SK-N-SH treated with all-trans-retinoic acid at 6 μM for 48 hours (cell line): Measurements from ENCODE around the gene PLA2G4B.

Source experiments
- ATAC-seq: fragments of 200-7000 bp; cut with Tn5 transposase; 3 replicates; pipeline ENCODE4 v1.9.1; 2020; ENCODE audit warnings: mild to moderate bottlenecking, moderate library complexity
- ARNTL ChIP-seq: fragments of 450-650 bp; formaldehyde crosslinking; IDR thresholded peaks from 2 replicates; pipeline ENCODE4 v1.5.0; 2020; ENCODE audit warnings: low read depth, mild to moderate bottlenecking, moderate library complexity, borderline replicate concordance
- BACH2 ChIP-seq: fragments of 250-450 bp; sonication (Bioruptor Pico); IDR thresholded peaks from 2 replicates; pipeline ENCODE4 v1.9.0; 2021; ENCODE audit warnings: mild to moderate bottlenecking, borderline replicate concordance
- CREB5 ChIP-seq: fragments of 250-450 bp; sonication (Bioruptor Pico); IDR thresholded peaks from 2 replicates; pipeline ENCODE4 v1.5.1; 2020; ENCODE audit warnings: low read depth, mild to moderate bottlenecking, moderate library complexity
- CSDC2 ChIP-seq: fragments of 250-450 bp; sonication (Bioruptor Pico); IDR thresholded peaks from 2 replicates; pipeline ENCODE4 v1.5.0; 2020; ENCODE audit warnings: mild to moderate bottlenecking, moderate library complexity
- CSRNP3 ChIP-seq: fragments of 250-450 bp; sonication (Bioruptor Pico); IDR thresholded peaks from 2 replicates; pipeline ENCODE4 v1.5.1; 2021; ENCODE audit warnings: mild to moderate bottlenecking, moderate library complexity
- GLIS3 ChIP-seq: fragments of 250-450 bp; sonication (Bioruptor Pico); IDR thresholded peaks from 2 replicates; pipeline ENCODE4 v1.5.0; 2020; ENCODE audit warnings: mild to moderate bottlenecking, moderate library complexity
- OSR1 ChIP-seq: fragments of 250-450 bp; sonication (Bioruptor Pico); IDR thresholded peaks from 2 replicates; pipeline ENCODE4 v1.8.0; 2022; ENCODE audit warnings: moderate library complexity, mild to moderate bottlenecking, inconsistent platforms
- PATZ1 ChIP-seq: fragments of 250-450 bp; sonication (Bioruptor Pico); IDR thresholded peaks from 2 replicates; pipeline ENCODE4 v1.8.0; 2020; ENCODE audit warnings: mild to moderate bottlenecking, moderate library complexity, borderline replicate concordance
- POU6F1 ChIP-seq: fragments of 250-450 bp; sonication (Bioruptor Pico); IDR thresholded peaks from 2 replicates; pipeline ENCODE4 v1.8.0; 2021; ENCODE audit warnings: low read depth, mild to moderate bottlenecking, moderate library complexity, borderline replicate concordance
- PPARA ChIP-seq: fragments of 250-450 bp; sonication (Bioruptor Pico); IDR thresholded peaks from 2 replicates; pipeline ENCODE4 v1.5.0; 2020; ENCODE audit warnings: mild to moderate bottlenecking, borderline replicate concordance
- RARB ChIP-seq: fragments of 250-450 bp; sonication (Bioruptor Pico); IDR thresholded peaks from 2 replicates; pipeline ENCODE4 v1.8.0; 2021; ENCODE audit warnings: mild to moderate bottlenecking, moderate library complexity
- SNAI2 ChIP-seq: fragments of 250-450 bp; sonication (Bioruptor Pico); IDR thresholded peaks from 2 replicates; pipeline ENCODE4 v1.5.0; 2020; ENCODE audit warnings: mild to moderate bottlenecking, moderate library complexity
- TCF4 ChIP-seq: fragments of 250-450 bp; sonication (Bioruptor Pico); IDR thresholded peaks from 2 replicates; pipeline ENCODE4 v1.8.0; 2021; ENCODE audit warnings: mild to moderate bottlenecking, moderate library complexity, borderline replicate concordance
- TSHZ2 ChIP-seq: fragments of 250-450 bp; sonication (Bioruptor Pico); IDR thresholded peaks from 2 replicates; pipeline ENCODE4 v1.5.0; 2020; ENCODE audit warnings: mild to moderate bottlenecking, moderate library complexity
- ZC3H10 ChIP-seq: fragments of 250-450 bp; sonication (Bioruptor Pico); IDR thresholded peaks from 2 replicates; pipeline ENCODE4 v1.5.1; 2021; ENCODE audit warnings: mild to moderate bottlenecking, moderate library complexity
- ZFP3 ChIP-seq: fragments of 250-450 bp; sonication (Bioruptor Pico); IDR thresholded peaks from 2 replicates; pipeline ENCODE4 v1.5.0; 2020; ENCODE audit warnings: mild to moderate bottlenecking, moderate library complexity
- ZNF565 ChIP-seq: fragments of 450-650 bp; formaldehyde crosslinking; conservative IDR thresholded peaks from 2 replicates; pipeline ENCODE4 v1.5.0; 2020; ENCODE audit warnings: low read depth, mild to moderate bottlenecking, moderate library complexity
- ZNF70 ChIP-seq: fragments of 450-650 bp; formaldehyde crosslinking; IDR thresholded peaks from 2 replicates; pipeline ENCODE4 v1.5.0; 2020; ENCODE audit warnings: mild to moderate bottlenecking, moderate library complexity
- ZNF8 ChIP-seq: fragments of 450-650 bp; formaldehyde crosslinking; IDR thresholded peaks from 2 replicates; pipeline ENCODE4 v1.5.0; 2020; ENCODE audit warnings: mild to moderate bottlenecking, moderate library complexity

PLA2G4B gene

GRCh38 chr15:41848631-41849030, 10.0 kb downstream of the PLA2G4B start (continued):
- TF ChIP-seq CSRNP3 (no peak), POU6F1 (no peak), ZC3H10 (CRISPR knock-in tag) (no peak)

- no peak for ATAC-seq
- TF ChIP-seq ARNTL (CRISPR knock-in tag) (no peak), PPARA (CRISPR knock-in tag) (no peak), BACH2 (CRISPR knock-in tag) (no peak), ZNF565 (no peak), ZC3H10 (CRISPR knock-in tag) (no peak), CSRNP3 (no peak), OSR1 (CRISPR knock-in tag) (no peak), ZFP3 (CRISPR knock-in tag) (no peak), CREB5 (no peak), CSDC2 (CRISPR knock-in tag) (no peak), ZNF8 (CRISPR knock-in tag) (no peak), RARB (CRISPR knock-in tag) (no peak), POU6F1 (no peak), SNAI2 (no peak), TCF4 (CRISPR knock-in tag) (no peak), ZNF70 (CRISPR knock-in tag) (no peak), GLIS3 (CRISPR knock-in tag) (no peak), TSHZ2 (no peak)
- TF ChIP-seq, all 23 proteins: peak for 0
These were observed 10.6 kb downstream of the PLA2G4B start for GRCh38 chr15:41849204-41849603.

- no peak for ATAC-seq
- TF ChIP-seq ZC3H10 (CRISPR knock-in tag) (no peak), CREB5 (no peak), POU6F1 (no peak), PPARA (CRISPR knock-in tag) (no peak), PATZ1 (no peak), ZNF8 (CRISPR knock-in tag) (no peak)
These were observed 11.2 kb downstream of the PLA2G4B start for GRCh38 chr15:41849861-41850260.
